ENCODE results near the gene LGI1. TPM values are rescaled to one million over a fixed set of nuclear protein-coding genes. Genes with fewer than 3 reads are reported as not detected.

LGI1 gene
- total RNA-seq, 1 donor from 2014 or later: not detected

- H3K9me3 ChIP-seq (replicated peaks): no peaks in the 10 kb centered on the region
- intact Hi-C loops (cut with micrococcal nuclease): no loop called here
- TF ChIP-seq CTCF (IDR thresholded peaks at IDR 0.05; ENCODE audit: borderline replicate concordance): no peak
- no peaks in the 10 kb centered on the region for H3K4me1 ChIP-seq
- no peak overlapping the region for H3K27ac ChIP-seq (replicated peaks)
- H3K4me3 ChIP-seq: no peak overlapping the region
- DNase-seq: no peak
- peaks cover 13% of the 10 kb centered on the region for H3K27me3 ChIP-seq (ENCODE audit: low read depth)
- H3K36me3 ChIP-seq: no peaks in the 10 kb centered on the region
Measured at GRCh38 chr10:93784059-93784458, 26.3 kb downstream of the LGI1 start.

- intact Hi-C loops (cut with micrococcal nuclease): no loop called here
- Histone ChIP-seq H3K9me3 (replicated peaks) (no peaks in the 10 kb centered on the region), H3K4me3 (no peak overlapping the region), H3K27me3 (ENCODE audit: low read depth) (peaks cover 32% of the 10 kb centered on the region), H3K4me1 (no peaks in the 10 kb centered on the region), H3K27ac (replicated peaks) (no peak overlapping the region), H3K36me3 (no peaks in the 10 kb centered on the region)
- no peak for TF ChIP-seq CTCF (IDR thresholded peaks at IDR 0.05; ENCODE audit: borderline replicate concordance)
- no peak for DNase-seq
Measured at GRCh38 chr10:93788413-93789208, 30.9 kb downstream of the LGI1 start.

- no peak overlapping the region for H3K4me3 ChIP-seq
- no peak for TF ChIP-seq CTCF (IDR thresholded peaks at IDR 0.05; ENCODE audit: borderline replicate concordance)
Measured at GRCh38 chr10:93790439-93790838, 32.7 kb downstream of the LGI1 start.

DNA sequence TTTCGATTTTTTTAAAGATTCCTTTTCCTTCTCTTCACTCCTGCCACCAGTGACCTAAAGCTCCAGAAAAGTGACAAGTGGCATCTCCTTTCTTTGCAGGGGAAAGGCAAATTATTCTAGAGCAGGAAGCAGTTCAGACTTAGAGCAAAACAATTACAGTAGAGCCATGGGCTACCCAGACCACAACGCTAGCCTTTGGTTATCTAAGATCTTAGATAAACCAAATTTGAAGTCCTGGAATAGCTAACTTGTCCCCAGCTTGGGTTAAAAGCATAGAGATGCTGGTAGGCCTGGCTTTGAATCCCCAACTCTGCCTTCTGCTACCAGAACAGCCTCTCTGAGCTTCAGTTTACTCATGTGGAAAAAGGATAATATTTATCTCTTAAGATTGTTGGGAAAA, 38.4 kb downstream of the LGI1 start:
- no peaks in the 10 kb centered on the region for H3K4me1 ChIP-seq
- no peaks in the 10 kb centered on the region for H3K36me3 ChIP-seq
- H3K27me3 ChIP-seq (ENCODE audit: low read depth): peaks cover 33% of the 10 kb centered on the region
- no peak overlapping the region for H3K27ac ChIP-seq (replicated peaks)
- DNase-seq: no peak
- TF ChIP-seq CTCF (IDR thresholded peaks at IDR 0.05; ENCODE audit: borderline replicate concordance): no peak
- H3K9me3 ChIP-seq (replicated peaks): no peaks in the 10 kb centered on the region
- intact Hi-C loops (cut with micrococcal nuclease): no loop called here
- no peak overlapping the region for H3K4me3 ChIP-seq

More at GRCh38 chr10:93790439-93790838, 32.7 kb downstream of the LGI1 start:
- Histone ChIP-seq H3K27me3 (ENCODE audit: low read depth) (peaks cover 41% of the 10 kb centered on the region), H3K36me3 (no peaks in the 10 kb centered on the region), H3K27ac (replicated peaks) (no peak overlapping the region), H3K9me3 (replicated peaks) (no peaks in the 10 kb centered on the region), H3K4me1 (no peaks in the 10 kb centered on the region)
- DNase-seq: no peak
- intact Hi-C loops (cut with micrococcal nuclease): no loop called here

DNA sequence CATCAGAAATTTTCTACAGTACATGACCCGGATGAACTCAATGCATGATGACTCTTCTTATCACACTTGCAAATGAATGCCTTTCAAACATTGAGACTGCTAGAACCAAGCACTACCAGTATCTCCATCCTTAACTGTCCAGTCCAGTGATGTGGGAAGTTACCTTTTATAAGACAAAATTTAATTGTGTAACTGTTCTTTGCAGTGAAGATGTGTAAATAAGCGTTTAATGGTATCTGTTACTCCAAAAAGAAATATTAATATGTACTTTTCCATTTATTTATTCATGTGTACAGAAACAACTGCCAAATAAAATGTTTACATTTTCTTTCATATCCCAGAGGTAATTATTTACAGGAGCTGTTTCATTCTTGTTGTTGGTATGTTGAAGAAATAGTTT, 40.1 kb downstream of the LGI1 start:
- no peak for DNase-seq
- Histone ChIP-seq H3K27ac (replicated peaks) (no peak overlapping the region), H3K9me3 (replicated peaks) (no peaks in the 10 kb centered on the region), H3K27me3 (ENCODE audit: low read depth) (peaks cover 37% of the 10 kb centered on the region), H3K4me3 (no peak overlapping the region), H3K4me1 (no peaks in the 10 kb centered on the region), H3K36me3 (no peaks in the 10 kb centered on the region)
- no peak for TF ChIP-seq CTCF (IDR thresholded peaks at IDR 0.05; ENCODE audit: borderline replicate concordance)
- intact Hi-C loops (cut with micrococcal nuclease): no loop called here
